ENCODE results near the gene HEATR5A.

Gene HEATR5A

DNA sequence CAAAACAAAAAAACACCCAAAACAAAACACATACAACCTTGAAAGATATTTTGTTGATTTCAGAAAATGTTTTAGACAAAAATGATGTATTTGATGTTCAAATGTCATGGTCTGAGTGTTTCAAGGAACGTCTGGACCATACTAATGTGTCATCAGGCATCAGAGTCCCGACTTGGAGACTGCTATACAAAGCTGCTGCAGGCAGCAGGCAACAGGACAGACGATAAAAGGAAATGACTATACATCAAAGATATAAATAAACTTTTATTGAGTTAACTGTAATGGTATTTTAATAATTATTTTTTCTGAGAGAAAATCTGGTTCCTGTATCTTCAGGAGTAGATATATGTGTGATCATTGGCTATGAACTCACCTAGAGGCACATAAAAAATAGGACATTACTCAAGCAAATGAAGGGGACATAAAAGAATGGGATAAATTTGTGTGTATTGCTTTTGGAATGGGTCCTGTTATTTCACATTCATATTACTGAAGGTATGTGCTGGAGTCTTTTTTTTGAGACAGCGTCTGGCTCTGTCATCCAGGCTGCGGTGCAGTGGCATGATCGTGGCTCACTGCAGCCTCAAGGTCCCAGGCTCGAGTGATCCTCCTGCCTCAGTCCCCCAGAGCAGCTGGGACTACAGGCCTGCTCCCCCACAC, 125.5 kb downstream of the HEATR5A start:
- Histone ChIP-seq H2BK15ac (ENCODE audit: low read length) (no peak overlapping the region), H3K27me3 (ENCODE audit: control insufficient read depth in 3 of 3, insufficient read depth in 3 of 3, low read depth in 1 of 3, low read length in 3 of 3) (no peaks in the 10 kb centered on the region), H4K8ac (ENCODE audit: low read depth, low read length) (no peak overlapping the region), H3K23ac (ENCODE audit: low read depth, low read length, poor library complexity) (no peak overlapping the region), H2AK5ac (ENCODE audit: low read depth, low read length) (no peak overlapping the region), H3K18ac (ENCODE audit: low read length) (no peak overlapping the region), H3K27ac (replicated peaks; ENCODE audit: low read length) (no peak overlapping the region), H3K79me1 (ENCODE audit: low read depth, low read length) (no peaks in the 10 kb centered on the region), H3K4ac (ENCODE audit: low read length) (no peak overlapping the region), H3K4me2 (ENCODE audit: insufficient read depth, low read length, poor library complexity, severe bottlenecking) (no peak overlapping the region), H4K91ac (ENCODE audit: low read depth, low read length, poor library complexity) (no peak overlapping the region), H2BK12ac (ENCODE audit: low read length) (no peak overlapping the region), H3K9me3 (replicated peaks in 1 of 2; ENCODE audit: control insufficient read depth in 2 of 2, insufficient read depth in 1 of 2, low read depth in 1 of 2, low read length in 2 of 2) (no peaks in the 10 kb centered on the region), H2BK5ac (ENCODE audit: low read length) (no peak overlapping the region), H3K9ac (ENCODE audit: low read depth, low read length, poor library complexity) (no peak overlapping the region), H3K14ac (ENCODE audit: low read length) (no peak overlapping the region), H3K4me3 (ENCODE audit: low read length in 2 of 2) (no peak overlapping the region), H2AFZ (ENCODE audit: low read length) (no peak overlapping the region), H3K4me1 (ENCODE audit: control insufficient read depth in 2 of 2, insufficient read depth in 1 of 2, low read depth in 1 of 2, low read length in 2 of 2) (no peaks in the 10 kb centered on the region), H2BK120ac (ENCODE audit: low read depth, low read length) (no peak overlapping the region), H3K36me3 (replicated peaks in 1 of 2; ENCODE audit: control insufficient read depth in 2 of 2, insufficient read depth in 2 of 2, low read length in 2 of 2) (peaks cover 0 to 3% of the 10 kb centered on the region in 2 donors)
- DNase-seq (ENCODE audit: low spot score), result no peak
- no CpG with 5 or more reads among the region's 7 CpGs for WGBS, 2 donors (ENCODE audit: extremely low coverage in 2 of 2, insufficient read length in 2 of 2, insufficient replicate concordance in 1 of 2)

DNA sequence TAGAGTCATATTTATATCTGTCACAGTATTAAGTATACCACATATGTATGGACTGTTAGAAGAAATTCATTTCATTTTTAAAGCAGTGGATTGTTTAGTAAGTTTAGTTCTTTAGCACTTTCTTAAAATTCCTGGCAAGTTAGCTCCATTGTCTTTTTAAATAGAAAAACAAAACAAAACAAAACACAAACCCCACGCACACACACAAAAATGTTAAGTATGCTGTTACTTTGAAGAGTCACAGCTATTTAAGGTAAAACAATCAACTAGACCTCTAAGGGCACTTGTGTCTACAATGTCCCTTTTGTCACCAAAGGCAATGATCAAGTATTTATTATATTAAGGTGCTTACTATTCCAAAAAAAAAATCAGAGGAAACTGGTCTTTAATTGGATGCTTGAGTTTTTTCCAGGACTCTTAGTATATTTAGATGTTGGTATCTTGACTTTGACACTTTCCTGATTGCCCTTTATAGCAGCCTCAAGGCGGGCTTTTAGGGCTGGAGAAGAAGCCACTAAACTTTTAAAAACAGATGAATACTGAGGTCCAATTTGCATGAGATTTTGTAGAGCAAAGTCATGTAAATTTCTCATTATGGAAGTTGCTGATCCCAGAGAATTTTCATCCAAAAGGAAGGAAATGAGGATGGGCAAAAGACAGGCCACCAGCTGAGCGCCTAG, 127.3 kb downstream of the HEATR5A start:
- Histone ChIP-seq H3K36me3 (replicated peaks in 1 of 2; ENCODE audit: control insufficient read depth in 2 of 2, insufficient read depth in 2 of 2, low read length in 2 of 2) (peaks cover 0 to 3% of the 10 kb centered on the region in 2 donors), H3K9me3 (replicated peaks in 1 of 2; ENCODE audit: control insufficient read depth in 2 of 2, insufficient read depth in 1 of 2, low read depth in 1 of 2, low read length in 2 of 2) (no peaks in the 10 kb centered on the region), H4K8ac (ENCODE audit: low read depth, low read length) (no peak overlapping the region), H3K4ac (ENCODE audit: low read length) (no peak overlapping the region), H2BK120ac (ENCODE audit: low read depth, low read length) (no peak overlapping the region), H3K27ac (replicated peaks; ENCODE audit: low read length) (no peak overlapping the region), H2AK5ac (ENCODE audit: low read depth, low read length) (no peak overlapping the region), H3K9ac (ENCODE audit: low read depth, low read length, poor library complexity) (no peak overlapping the region), H3K4me3 (ENCODE audit: low read length in 2 of 2) (no peak overlapping the region), H3K4me2 (ENCODE audit: insufficient read depth, low read length, poor library complexity, severe bottlenecking) (no peak overlapping the region), H2BK12ac (ENCODE audit: low read length) (no peak overlapping the region), H3K4me1 (ENCODE audit: control insufficient read depth in 2 of 2, insufficient read depth in 1 of 2, low read depth in 1 of 2, low read length in 2 of 2) (no peaks in the 10 kb centered on the region), H3K79me1 (ENCODE audit: low read depth, low read length) (no peaks in the 10 kb centered on the region), H4K91ac (ENCODE audit: low read depth, low read length, poor library complexity) (no peak overlapping the region), H2AFZ (ENCODE audit: low read length) (no peak overlapping the region), H3K23ac (ENCODE audit: low read depth, low read length, poor library complexity) (no peak overlapping the region), H3K18ac (ENCODE audit: low read length) (no peak overlapping the region), H2BK15ac (ENCODE audit: low read length) (no peak overlapping the region), H3K14ac (ENCODE audit: low read length) (no peak overlapping the region), H2BK5ac (ENCODE audit: low read length) (no peak overlapping the region), H3K27me3 (ENCODE audit: control insufficient read depth in 3 of 3, insufficient read depth in 3 of 3, low read depth in 1 of 3, low read length in 3 of 3) (no peaks in the 10 kb centered on the region)
- DNase-seq (ENCODE audit: low spot score), result no peak
- WGBS, 2 donors (ENCODE audit: extremely low coverage in 2 of 2, insufficient read length in 2 of 2, insufficient replicate concordance in 1 of 2), result no CpG with 5 or more reads among the region's 3 CpGs

DNA sequence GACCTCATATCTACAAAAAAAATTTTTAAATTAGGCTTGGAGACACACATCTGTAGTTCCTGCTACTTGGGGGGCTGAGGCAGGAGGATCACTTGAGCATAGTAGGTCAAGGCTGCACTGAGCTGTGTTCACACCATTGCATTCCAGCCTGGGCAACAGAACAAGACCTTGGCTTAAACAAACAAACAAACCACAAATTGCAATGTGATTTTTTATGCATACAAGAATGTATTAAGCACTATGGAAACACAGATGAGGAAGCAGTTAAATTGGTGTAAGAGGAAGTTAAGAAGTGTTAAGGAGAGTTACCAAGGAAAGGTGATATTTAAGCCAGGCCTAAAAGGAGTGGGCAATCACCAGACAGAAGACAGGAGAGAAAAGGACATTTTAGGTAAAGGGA, 129.1 kb downstream of the HEATR5A start:
- no peak for DNase-seq (ENCODE audit: low spot score)

DNA sequence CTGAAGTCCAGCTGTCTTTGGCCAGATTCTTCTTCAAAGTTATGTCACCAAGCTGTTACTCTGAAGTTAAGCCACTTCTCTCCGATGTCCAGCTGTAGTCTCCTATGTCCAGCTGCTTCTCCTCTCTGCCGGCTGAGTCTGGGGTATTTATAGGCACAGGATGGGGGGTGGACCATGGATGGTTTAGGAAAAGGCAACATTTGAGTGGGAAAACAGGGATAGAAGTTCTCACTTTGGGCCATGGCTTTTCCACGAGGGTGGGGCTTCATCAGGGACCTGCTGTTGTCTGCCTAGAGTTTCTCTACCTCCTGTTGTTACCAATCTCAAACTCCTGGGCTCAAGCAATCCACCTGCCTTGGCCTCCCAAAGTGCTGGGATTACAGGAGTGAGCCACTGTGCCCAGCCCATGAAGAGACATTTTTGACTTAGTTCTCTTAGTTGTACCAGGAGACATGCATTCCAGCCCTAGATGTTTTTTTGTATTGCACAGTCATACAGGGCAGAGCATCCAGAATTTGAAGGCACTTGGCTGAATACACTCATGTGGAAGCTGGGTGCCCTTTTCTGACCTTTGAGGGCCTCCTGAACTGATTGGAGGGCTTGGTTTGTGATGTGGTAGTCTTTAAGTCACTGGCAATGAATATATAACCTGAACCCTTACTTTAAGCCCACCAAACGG, 132.9 kb downstream of the HEATR5A start:
- Histone ChIP-seq H3K18ac (ENCODE audit: low read length) (no peak overlapping the region), H4K91ac (ENCODE audit: low read depth, low read length, poor library complexity) (no peak overlapping the region), H3K14ac (ENCODE audit: low read length) (no peak overlapping the region)

More for the DNA sequence above, 129.1 kb downstream of the HEATR5A start:
- H3K9ac ChIP-seq (ENCODE audit: low read depth, low read length, poor library complexity), result no peak overlapping the region
- H3K4ac ChIP-seq (ENCODE audit: low read length), result no peak overlapping the region
- H3K4me2 ChIP-seq (ENCODE audit: insufficient read depth, low read length, poor library complexity, severe bottlenecking), result no peak overlapping the region
- H3K27ac ChIP-seq (replicated peaks; ENCODE audit: low read length), result no peak overlapping the region
- no peaks in the 10 kb centered on the region for H3K9me3 ChIP-seq (replicated peaks in 1 of 2; ENCODE audit: control insufficient read depth in 2 of 2, insufficient read depth in 1 of 2, low read depth in 1 of 2, low read length in 2 of 2)
- H3K4me3 ChIP-seq (ENCODE audit: low read length in 2 of 2), result no peak overlapping the region
- H2BK12ac ChIP-seq (ENCODE audit: low read length), result no peak overlapping the region
- no peak overlapping the region for H2AK5ac ChIP-seq (ENCODE audit: low read depth, low read length)
- H2BK120ac ChIP-seq (ENCODE audit: low read depth, low read length), result no peak overlapping the region
- H4K91ac ChIP-seq (ENCODE audit: low read depth, low read length, poor library complexity), result no peak overlapping the region
- no peak overlapping the region for H3K23ac ChIP-seq (ENCODE audit: low read depth, low read length, poor library complexity)
- H2BK5ac ChIP-seq (ENCODE audit: low read length), result no peak overlapping the region
- H2BK15ac ChIP-seq (ENCODE audit: low read length), result no peak overlapping the region
- no peak overlapping the region for H4K8ac ChIP-seq (ENCODE audit: low read depth, low read length)
- H3K36me3 ChIP-seq (replicated peaks in 1 of 2; ENCODE audit: control insufficient read depth in 2 of 2, insufficient read depth in 2 of 2, low read length in 2 of 2), result peaks cover 0 to 3% of the 10 kb centered on the region in 2 donors
- no peaks in the 10 kb centered on the region for H3K79me1 ChIP-seq (ENCODE audit: low read depth, low read length)
- no peak overlapping the region for H3K14ac ChIP-seq (ENCODE audit: low read length)
- no peaks in the 10 kb centered on the region for H3K27me3 ChIP-seq (ENCODE audit: control insufficient read depth in 3 of 3, insufficient read depth in 3 of 3, low read depth in 1 of 3, low read length in 3 of 3)
- H3K4me1 ChIP-seq (ENCODE audit: control insufficient read depth in 2 of 2, insufficient read depth in 1 of 2, low read depth in 1 of 2, low read length in 2 of 2), result no peaks in the 10 kb centered on the region
- H3K18ac ChIP-seq (ENCODE audit: low read length), result no peak overlapping the region
- H2AFZ ChIP-seq (ENCODE audit: low read length), result no peak overlapping the region

More for the DNA sequence above, 132.9 kb downstream of the HEATR5A start:
- Histone ChIP-seq H3K27me3 (ENCODE audit: control insufficient read depth in 3 of 3, insufficient read depth in 3 of 3, low read depth in 1 of 3, low read length in 3 of 3) (no peaks in the 10 kb centered on the region), H2BK15ac (ENCODE audit: low read length) (no peak overlapping the region), H2BK120ac (ENCODE audit: low read depth, low read length) (no peak overlapping the region), H3K4me3 (ENCODE audit: low read length in 2 of 2) (no peak overlapping the region), H2AK5ac (ENCODE audit: low read depth, low read length) (no peak overlapping the region), H2BK12ac (ENCODE audit: low read length) (no peak overlapping the region), H3K4me1 (ENCODE audit: control insufficient read depth in 2 of 2, insufficient read depth in 1 of 2, low read depth in 1 of 2, low read length in 2 of 2) (no peaks in the 10 kb centered on the region), H3K4me2 (ENCODE audit: insufficient read depth, low read length, poor library complexity, severe bottlenecking) (no peak overlapping the region), H3K23ac (ENCODE audit: low read depth, low read length, poor library complexity) (no peak overlapping the region), H3K9me3 (replicated peaks in 1 of 2; ENCODE audit: control insufficient read depth in 2 of 2, insufficient read depth in 1 of 2, low read depth in 1 of 2, low read length in 2 of 2) (no peaks in the 10 kb centered on the region), H3K9ac (ENCODE audit: low read depth, low read length, poor library complexity) (no peak overlapping the region), H3K27ac (replicated peaks; ENCODE audit: low read length) (no peak overlapping the region), H3K79me1 (ENCODE audit: low read depth, low read length) (no peaks in the 10 kb centered on the region), H3K36me3 (replicated peaks in 1 of 2; ENCODE audit: control insufficient read depth in 2 of 2, insufficient read depth in 2 of 2, low read length in 2 of 2) (no peaks in the 10 kb centered on the region), H3K4ac (ENCODE audit: low read length) (no peak overlapping the region), H2AFZ (ENCODE audit: low read length) (no peak overlapping the region), H4K8ac (ENCODE audit: low read depth, low read length) (no peak overlapping the region), H2BK5ac (ENCODE audit: low read length) (no peak overlapping the region)
- WGBS, 2 donors (ENCODE audit: extremely low coverage in 2 of 2, insufficient read length in 2 of 2, insufficient replicate concordance in 1 of 2), result no CpG with 5 or more reads among the region's 4 CpGs
- no peak for DNase-seq (ENCODE audit: low spot score)

All from neuronal stem cell (in vitro differentiated cells).